ENCODE measurements around the gene ZBTB7A. TPM values are rescaled to one million over a fixed set of nuclear protein-coding genes. Genes with fewer than 3 reads are reported as not detected.

The ZBTB7A gene
- total RNA-seq, 1 experiment from 2014 or later: 27.9 TPM

DNA sequence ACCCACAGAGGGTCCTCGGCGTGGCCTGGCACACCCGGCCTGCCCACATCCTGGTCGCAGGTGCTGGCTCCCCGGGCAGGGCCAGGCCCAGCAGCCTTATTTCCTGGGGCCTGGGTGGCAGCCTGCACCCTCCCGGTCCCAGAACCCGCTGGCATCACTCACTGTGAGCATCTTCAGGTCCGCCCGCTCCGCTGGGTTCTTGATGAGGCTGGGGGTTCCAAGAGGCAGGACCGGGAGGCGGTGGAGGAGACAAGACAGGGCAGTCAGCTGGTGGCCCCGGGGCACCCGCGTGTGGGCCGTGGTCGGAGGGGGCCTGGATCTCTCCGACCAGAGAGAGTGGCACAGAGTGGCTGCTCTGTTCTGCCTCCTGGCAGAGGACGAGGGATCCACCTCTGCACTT lies 27.6 kb upstream of the ZBTB7A start (continued):
- TF ChIP-seq, protein P1, sequence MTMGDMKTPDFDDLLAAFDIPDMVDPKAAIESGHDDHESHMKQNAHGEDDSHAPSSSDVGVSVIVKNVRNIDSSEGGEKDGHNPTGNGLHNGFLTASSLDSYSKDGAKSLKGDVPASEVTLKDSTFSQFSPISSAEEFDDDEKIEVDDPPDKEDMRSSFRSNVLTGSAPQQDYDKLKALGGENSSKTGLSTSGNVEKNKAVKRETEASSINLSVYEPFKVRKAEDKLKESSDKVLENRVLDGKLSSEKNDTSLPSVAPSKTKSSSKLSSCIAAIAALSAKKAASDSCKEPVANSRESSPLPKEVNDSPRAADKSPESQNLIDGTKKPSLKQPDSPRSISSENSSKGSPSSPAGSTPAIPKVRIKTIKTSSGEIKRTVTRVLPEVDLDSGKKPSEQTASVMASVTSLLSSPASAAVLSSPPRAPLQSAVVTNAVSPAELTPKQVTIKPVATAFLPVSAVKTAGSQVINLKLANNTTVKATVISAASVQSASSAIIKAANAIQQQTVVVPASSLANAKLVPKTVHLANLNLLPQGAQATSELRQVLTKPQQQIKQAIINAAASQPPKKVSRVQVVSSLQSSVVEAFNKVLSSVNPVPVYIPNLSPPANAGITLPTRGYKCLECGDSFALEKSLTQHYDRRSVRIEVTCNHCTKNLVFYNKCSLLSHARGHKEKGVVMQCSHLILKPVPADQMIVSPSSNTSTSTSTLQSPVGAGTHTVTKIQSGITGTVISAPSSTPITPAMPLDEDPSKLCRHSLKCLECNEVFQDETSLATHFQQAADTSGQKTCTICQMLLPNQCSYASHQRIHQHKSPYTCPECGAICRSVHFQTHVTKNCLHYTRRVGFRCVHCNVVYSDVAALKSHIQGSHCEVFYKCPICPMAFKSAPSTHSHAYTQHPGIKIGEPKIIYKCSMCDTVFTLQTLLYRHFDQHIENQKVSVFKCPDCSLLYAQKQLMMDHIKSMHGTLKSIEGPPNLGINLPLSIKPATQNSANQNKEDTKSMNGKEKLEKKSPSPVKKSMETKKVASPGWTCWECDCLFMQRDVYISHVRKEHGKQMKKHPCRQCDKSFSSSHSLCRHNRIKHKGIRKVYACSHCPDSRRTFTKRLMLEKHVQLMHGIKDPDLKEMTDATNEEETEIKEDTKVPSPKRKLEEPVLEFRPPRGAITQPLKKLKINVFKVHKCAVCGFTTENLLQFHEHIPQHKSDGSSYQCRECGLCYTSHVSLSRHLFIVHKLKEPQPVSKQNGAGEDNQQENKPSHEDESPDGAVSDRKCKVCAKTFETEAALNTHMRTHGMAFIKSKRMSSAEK (CRISPR knock-in tag; IDR thresholded peaks at IDR 0.05; ENCODE audit: borderline replicate concordance): no peak
- TF ChIP-seq FOXJ3 (CRISPR knock-in tag; IDR thresholded peaks at IDR 0.05; ENCODE audit: borderline replicate concordance): no peak
- no peak for TF ChIP-seq KAT7 (CRISPR knock-in tag; IDR thresholded peaks at IDR 0.05; ENCODE audit: borderline replicate concordance)

DNA sequence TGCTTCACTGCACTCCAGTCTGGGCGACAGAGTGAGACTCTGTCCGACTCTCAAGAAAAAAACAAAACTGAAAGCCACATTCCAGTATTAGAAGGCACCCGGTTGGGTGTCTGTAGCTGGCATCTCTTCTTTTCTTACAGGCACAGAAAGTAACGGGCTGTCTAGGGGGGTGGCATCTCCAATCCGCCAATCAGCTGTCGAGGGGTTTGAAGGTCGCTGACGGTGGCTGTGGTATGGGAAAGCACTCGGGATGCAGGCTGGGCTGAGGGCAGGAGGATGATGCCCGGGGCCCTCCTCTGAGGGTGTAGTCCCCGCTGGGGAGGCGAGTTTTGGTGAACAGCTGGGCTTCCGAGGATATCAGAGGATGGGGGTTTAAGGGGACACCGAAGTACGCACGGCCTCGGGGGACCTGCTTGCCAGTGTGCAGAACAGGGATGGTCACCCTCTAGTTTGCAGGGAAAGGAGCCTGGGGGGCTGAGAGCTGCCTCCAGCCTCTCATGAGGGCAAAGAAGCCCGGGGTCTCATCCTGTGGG lies 27.0 kb upstream of the ZBTB7A start:
- Mint-ChIP-seq H3K4me3 (no peak overlapping the region), H3K36me3 (peaks cover 16% of the 10 kb centered on the region), H3K27me3 (ENCODE audit: low read depth) (no peaks in the 10 kb centered on the region), H3K4me1 (no peaks in the 10 kb centered on the region), H3K9me3 (no peaks in the 10 kb centered on the region), H3K27ac (no peak overlapping the region)
- CTCF ChIA-PET: interaction anchor here (0.7 kb wide), 2 partner anchors 47 to 106 kb away, joined by 4 to 5 read pairs; no protein-coding TSS in a partner anchor
- POLR2A ChIA-PET: no interaction called here
- ATAC-seq (no peak), DNase-seq (ENCODE audit: low spot score) (no peak)
- TF ChIP-seq ETV6 (CRISPR knock-in tag; IDR thresholded peaks at IDR 0.05) (no peak), FOXJ3 (CRISPR knock-in tag; IDR thresholded peaks at IDR 0.05; ENCODE audit: borderline replicate concordance) (no peak), KAT7 (CRISPR knock-in tag; IDR thresholded peaks at IDR 0.05; ENCODE audit: borderline replicate concordance) (no peak), CBFB (CRISPR knock-in tag; IDR thresholded peaks at IDR 0.05; ENCODE audit: low read depth) (no peak), ZNF138 (CRISPR knock-in tag; conservative IDR thresholded peaks at IDR 0.05) (no peak), RELA (CRISPR knock-in tag; IDR thresholded peaks at IDR 0.05; ENCODE audit: borderline replicate concordance) (no peak), NR1H2 (CRISPR knock-in tag; IDR thresholded peaks at IDR 0.05) (no peak), ZNF423 (CRISPR knock-in tag; IDR thresholded peaks at IDR 0.05) (no peak), RORB (CRISPR knock-in tag; IDR thresholded peaks at IDR 0.05) (no peak), ZBTB21 (CRISPR knock-in tag; IDR thresholded peaks at IDR 0.05; ENCODE audit: borderline replicate concordance) (no peak)
- TF ChIP-seq, protein P2, sequence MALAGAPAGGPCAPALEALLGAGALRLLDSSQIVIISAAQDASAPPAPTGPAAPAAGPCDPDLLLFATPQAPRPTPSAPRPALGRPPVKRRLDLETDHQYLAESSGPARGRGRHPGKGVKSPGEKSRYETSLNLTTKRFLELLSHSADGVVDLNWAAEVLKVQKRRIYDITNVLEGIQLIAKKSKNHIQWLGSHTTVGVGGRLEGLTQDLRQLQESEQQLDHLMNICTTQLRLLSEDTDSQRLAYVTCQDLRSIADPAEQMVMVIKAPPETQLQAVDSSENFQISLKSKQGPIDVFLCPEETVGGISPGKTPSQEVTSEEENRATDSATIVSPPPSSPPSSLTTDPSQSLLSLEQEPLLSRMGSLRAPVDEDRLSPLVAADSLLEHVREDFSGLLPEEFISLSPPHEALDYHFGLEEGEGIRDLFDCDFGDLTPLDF (CRISPR knock-in tag; IDR thresholded peaks at IDR 0.05): no peak
- TF ChIP-seq, protein P3, sequence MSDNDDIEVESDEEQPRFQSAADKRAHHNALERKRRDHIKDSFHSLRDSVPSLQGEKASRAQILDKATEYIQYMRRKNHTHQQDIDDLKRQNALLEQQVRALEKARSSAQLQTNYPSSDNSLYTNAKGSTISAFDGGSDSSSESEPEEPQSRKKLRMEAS (CRISPR knock-in tag; IDR thresholded peaks at IDR 0.05): no peak
- TF ChIP-seq, protein P4, sequence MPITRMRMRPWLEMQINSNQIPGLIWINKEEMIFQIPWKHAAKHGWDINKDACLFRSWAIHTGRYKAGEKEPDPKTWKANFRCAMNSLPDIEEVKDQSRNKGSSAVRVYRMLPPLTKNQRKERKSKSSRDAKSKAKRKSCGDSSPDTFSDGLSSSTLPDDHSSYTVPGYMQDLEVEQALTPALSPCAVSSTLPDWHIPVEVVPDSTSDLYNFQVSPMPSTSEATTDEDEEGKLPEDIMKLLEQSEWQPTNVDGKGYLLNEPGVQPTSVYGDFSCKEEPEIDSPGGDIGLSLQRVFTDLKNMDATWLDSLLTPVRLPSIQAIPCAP (CRISPR knock-in tag; IDR thresholded peaks at IDR 0.05): no peak
- TF ChIP-seq, protein P5, sequence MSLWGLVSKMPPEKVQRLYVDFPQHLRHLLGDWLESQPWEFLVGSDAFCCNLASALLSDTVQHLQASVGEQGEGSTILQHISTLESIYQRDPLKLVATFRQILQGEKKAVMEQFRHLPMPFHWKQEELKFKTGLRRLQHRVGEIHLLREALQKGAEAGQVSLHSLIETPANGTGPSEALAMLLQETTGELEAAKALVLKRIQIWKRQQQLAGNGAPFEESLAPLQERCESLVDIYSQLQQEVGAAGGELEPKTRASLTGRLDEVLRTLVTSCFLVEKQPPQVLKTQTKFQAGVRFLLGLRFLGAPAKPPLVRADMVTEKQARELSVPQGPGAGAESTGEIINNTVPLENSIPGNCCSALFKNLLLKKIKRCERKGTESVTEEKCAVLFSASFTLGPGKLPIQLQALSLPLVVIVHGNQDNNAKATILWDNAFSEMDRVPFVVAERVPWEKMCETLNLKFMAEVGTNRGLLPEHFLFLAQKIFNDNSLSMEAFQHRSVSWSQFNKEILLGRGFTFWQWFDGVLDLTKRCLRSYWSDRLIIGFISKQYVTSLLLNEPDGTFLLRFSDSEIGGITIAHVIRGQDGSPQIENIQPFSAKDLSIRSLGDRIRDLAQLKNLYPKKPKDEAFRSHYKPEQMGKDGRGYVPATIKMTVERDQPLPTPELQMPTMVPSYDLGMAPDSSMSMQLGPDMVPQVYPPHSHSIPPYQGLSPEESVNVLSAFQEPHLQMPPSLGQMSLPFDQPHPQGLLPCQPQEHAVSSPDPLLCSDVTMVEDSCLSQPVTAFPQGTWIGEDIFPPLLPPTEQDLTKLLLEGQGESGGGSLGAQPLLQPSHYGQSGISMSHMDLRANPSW (CRISPR knock-in tag; conservative IDR thresholded peaks at IDR 0.05; ENCODE audit: low read depth): no peak
- TF ChIP-seq, protein P6, sequence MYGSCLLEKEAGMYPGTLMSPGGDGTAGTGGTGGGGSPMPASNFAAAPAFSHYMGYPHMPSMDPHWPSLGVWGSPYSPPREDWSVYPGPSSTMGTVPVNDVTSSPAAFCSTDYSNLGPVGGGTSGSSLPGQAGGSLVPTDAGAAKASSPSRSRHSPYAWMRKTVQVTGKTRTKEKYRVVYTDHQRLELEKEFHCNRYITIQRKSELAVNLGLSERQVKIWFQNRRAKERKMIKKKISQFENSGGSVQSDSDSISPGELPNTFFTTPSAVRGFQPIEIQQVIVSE (CRISPR knock-in tag; IDR thresholded peaks at IDR 0.05; ENCODE audit: borderline replicate concordance): no peak
- TF ChIP-seq, protein P7, sequence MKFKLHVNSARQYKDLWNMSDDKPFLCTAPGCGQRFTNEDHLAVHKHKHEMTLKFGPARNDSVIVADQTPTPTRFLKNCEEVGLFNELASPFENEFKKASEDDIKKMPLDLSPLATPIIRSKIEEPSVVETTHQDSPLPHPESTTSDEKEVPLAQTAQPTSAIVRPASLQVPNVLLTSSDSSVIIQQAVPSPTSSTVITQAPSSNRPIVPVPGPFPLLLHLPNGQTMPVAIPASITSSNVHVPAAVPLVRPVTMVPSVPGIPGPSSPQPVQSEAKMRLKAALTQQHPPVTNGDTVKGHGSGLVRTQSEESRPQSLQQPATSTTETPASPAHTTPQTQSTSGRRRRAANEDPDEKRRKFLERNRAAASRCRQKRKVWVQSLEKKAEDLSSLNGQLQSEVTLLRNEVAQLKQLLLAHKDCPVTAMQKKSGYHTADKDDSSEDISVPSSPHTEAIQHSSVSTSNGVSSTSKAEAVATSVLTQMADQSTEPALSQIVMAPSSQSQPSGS (CRISPR knock-in tag; IDR thresholded peaks at IDR 0.05; ENCODE audit: borderline replicate concordance, low read depth): no peak
- TF ChIP-seq, protein P1 (CRISPR knock-in tag; IDR thresholded peaks at IDR 0.05; ENCODE audit: borderline replicate concordance): no peak
